Breast epithelium (tissue), 4 donors: ENCODE measurements around the gene NOC3L. TPM values are rescaled to one million over a fixed set of nuclear protein-coding genes. Genes with fewer than 3 reads are reported as not detected.

ENCODE experiments used
- DNase-seq, 2 donors: peaks; one replicate each; pipeline ENCODE4 v3.0.0-alpha.2; 2019; ENCODE audit warnings: low spot score in 2 of 2
- H3K27ac ChIP-seq, 2 donors: fragments of 200-600 bp; sonication (generic) in 1 of 2; one replicate each; pipeline ENCODE4 v1.5.1; 2016 to 2019; ENCODE audit warnings: mild to moderate bottlenecking in 1 of 2
- H3K27me3 ChIP-seq, 2 donors: fragments of 200-600 bp; sonication (generic) in 1 of 2; one replicate each; pipeline versions ENCODE4 v1.5.1 to v1.6.0; 2017 to 2019; ENCODE audit warnings: control low read depth in 1 of 2, mild to moderate bottlenecking in 1 of 2
- H3K36me3 ChIP-seq: fragments of 200-600 bp; one replicate; pipeline ENCODE4 v1.5.1; 2019
- H3K4me1 ChIP-seq, 2 donors: fragments of 200-600 bp; sonication (generic); one replicate each; pipeline ENCODE4 v1.5.1; 2016 to 2019; ENCODE audit warnings: control low read depth in 1 of 2
- H3K4me3 ChIP-seq, 3 donors: fragments of 200-600 bp; sonication (generic); 1 replicate in 2 of 3; 2 replicates in 1 of 3; pipeline ENCODE4 v1.5.1; 2016 to 2019; ENCODE audit warnings: mild to moderate bottlenecking in 3 of 3, moderate library complexity in 2 of 3
- H3K9me3 ChIP-seq, 2 donors: fragments of 200-600 bp; sonication (generic) in 1 of 2; one replicate each; pipeline ENCODE4 v1.5.1; 2016 to 2019; ENCODE audit warnings: control low read depth in 1 of 2
- POLR2A ChIP-seq: fragments of 450-650 bp; IDR thresholded peaks from one replicate; pipeline ENCODE4 v1.6.1; 2016; ENCODE audit warnings: antibody characterized with exemption, mild to moderate bottlenecking, moderate library complexity
- POLR2AphosphoS5 ChIP-seq, 3 donors: sonication (generic); formaldehyde crosslinking; IDR thresholded peaks; one replicate each; pipeline ENCODE4 v1.6.1; 2017; ENCODE audit warnings: antibody characterized with exemption in 3 of 3
- intact Hi-C: fragments of 100-400 bp; cut with DNase I; formaldehyde crosslinking; loops from one replicate; pipeline ENCODE4 v1.15.1; 2023; ENCODE audit warnings: low total_unique reads
- total RNA-seq, 3 donors: library from RNA; depleted of rRNA; stranded (reverse); fragments of >200 nt; gene quantifications; one replicate each; pipeline ENCODE4 v1.1.0, GENCODE V29; 2016
- TF ChIP-seq, protein P1 (sequence below), 3 donors: fragments of 450-650 bp; IDR thresholded peaks; one replicate each; pipeline ENCODE4 v1.5.1; 2016 to 2017; ENCODE audit warnings: antibody characterized with exemption in 3 of 3, mild to moderate bottlenecking in 3 of 3, moderate library complexity in 3 of 3

Gene NOC3L
- total RNA-seq, 3 donors from 2014 or later, result 14.9 to 26.2 (median 25.6) TPM

DNA sequence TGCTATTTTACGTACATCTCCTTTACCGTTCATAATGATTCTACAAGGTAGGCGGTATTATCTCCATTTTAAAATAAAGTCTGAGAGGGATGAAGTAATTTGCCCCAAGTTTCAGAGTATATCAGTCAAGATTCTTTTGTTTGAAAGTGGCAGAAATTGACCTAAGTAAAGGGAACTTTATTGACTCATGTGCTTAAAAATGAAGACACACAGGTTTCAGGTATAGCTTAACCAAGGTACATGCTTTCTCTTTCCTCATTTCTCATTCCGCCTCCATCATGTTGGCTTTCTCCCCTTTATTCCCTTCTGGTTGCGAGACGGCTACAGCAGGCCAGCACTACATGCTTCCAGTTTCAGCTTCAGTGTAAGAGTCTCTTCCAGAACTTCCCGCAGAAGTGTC is 77.5 kb downstream of the NOC3L start:
- intact Hi-C loops, result no loop called here
- no peak overlapping the region for H3K4me3 ChIP-seq
- H3K36me3 ChIP-seq, result no peaks in the 10 kb centered on the region
- no peaks in the 10 kb centered on the region for H3K9me3 ChIP-seq
- no peak overlapping the region for H3K27ac ChIP-seq
- no peak for TF ChIP-seq POLR2AphosphoS5 (IDR thresholded peaks at IDR 0.05)
- TF ChIP-seq, protein P1, sequence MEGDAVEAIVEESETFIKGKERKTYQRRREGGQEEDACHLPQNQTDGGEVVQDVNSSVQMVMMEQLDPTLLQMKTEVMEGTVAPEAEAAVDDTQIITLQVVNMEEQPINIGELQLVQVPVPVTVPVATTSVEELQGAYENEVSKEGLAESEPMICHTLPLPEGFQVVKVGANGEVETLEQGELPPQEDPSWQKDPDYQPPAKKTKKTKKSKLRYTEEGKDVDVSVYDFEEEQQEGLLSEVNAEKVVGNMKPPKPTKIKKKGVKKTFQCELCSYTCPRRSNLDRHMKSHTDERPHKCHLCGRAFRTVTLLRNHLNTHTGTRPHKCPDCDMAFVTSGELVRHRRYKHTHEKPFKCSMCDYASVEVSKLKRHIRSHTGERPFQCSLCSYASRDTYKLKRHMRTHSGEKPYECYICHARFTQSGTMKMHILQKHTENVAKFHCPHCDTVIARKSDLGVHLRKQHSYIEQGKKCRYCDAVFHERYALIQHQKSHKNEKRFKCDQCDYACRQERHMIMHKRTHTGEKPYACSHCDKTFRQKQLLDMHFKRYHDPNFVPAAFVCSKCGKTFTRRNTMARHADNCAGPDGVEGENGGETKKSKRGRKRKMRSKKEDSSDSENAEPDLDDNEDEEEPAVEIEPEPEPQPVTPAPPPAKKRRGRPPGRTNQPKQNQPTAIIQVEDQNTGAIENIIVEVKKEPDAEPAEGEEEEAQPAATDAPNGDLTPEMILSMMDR (IDR thresholded peaks at IDR 0.05), result no peak
- TF ChIP-seq POLR2A, result no peak
- no peaks in the 10 kb centered on the region for H3K4me1 ChIP-seq
- no peaks in the 10 kb centered on the region for H3K27me3 ChIP-seq
- no peak for DNase-seq

Other genes starting within 250 kb of the NOC3L start
- gene TBC1D12, start 39.6 kb upstream of the NOC3L start, total RNA-seq, result 10 to 100 TPM; 19.0 to 29.4 (median 27.2) TPM
- gene HELLS, start 182.8 kb upstream of the NOC3L start, total RNA-seq, result 1 to 10 TPM; 1.8 to 9.8 (median 7.5) TPM